WERI-Rb-1 (cell line): ENCODE measurements around the gene KANSL1.

Experiments
- DNase-seq: peaks from one replicate; pipeline ENCODE4 v3.0.0-alpha.2; 2020
- H3K27ac ChIP-seq: fragments of 250-450 bp; sonication (Bioruptor Pico); 2 replicates; pipeline ENCODE4 v1.5.1; 2020; ENCODE audit warnings: mild to moderate bottlenecking, moderate library complexity
- H3K27me3 ChIP-seq: fragments of 250-450 bp; sonication (Bioruptor Pico); 2 replicates; pipeline ENCODE4 v1.5.1; 2021; ENCODE audit warnings: mild to moderate bottlenecking, low read depth, moderate library complexity; ENCODE audit not compliant: insufficient read depth, severe bottlenecking
- H3K36me3 ChIP-seq: fragments of 250-450 bp; sonication (Bioruptor Pico); 2 replicates; pipeline ENCODE4 v1.5.1; 2020; ENCODE audit warnings: mild to moderate bottlenecking, moderate library complexity
- H3K4me3 ChIP-seq: 2 replicates; pipeline ENCODE4 v1.5.1; 2011; ENCODE audit warnings: low read depth, mild to moderate bottlenecking, control low read depth, low read length
- H3K9me3 ChIP-seq: fragments of 250-450 bp; sonication (Bioruptor Pico); 2 replicates; pipeline ENCODE4 v1.5.1; 2021; ENCODE audit warnings: mild to moderate bottlenecking, moderate library complexity; ENCODE audit not compliant: severe bottlenecking
- CTCF ChIP-seq: IDR thresholded peaks from 2 replicates; pipeline ENCODE4 v1.5.1; 2011; ENCODE audit warnings: low read depth, mild to moderate bottlenecking, control low read depth, inconsistent platforms, low read length

Gene KANSL1

GRCh38 chr17:46013127-46013501, 180.1 kb downstream of the KANSL1 start:
- H3K9me3 ChIP-seq, result no peaks in the 10 kb centered on the region
- no peak overlapping the region for H3K4me3 ChIP-seq
- H3K36me3 ChIP-seq, result no peaks in the 10 kb centered on the region
- no peak overlapping the region for H3K27ac ChIP-seq
- TF ChIP-seq CTCF, result no peak
- H3K27me3 ChIP-seq, result no peaks in the 10 kb centered on the region
- DNase-seq, result no peak

- no peaks in the 10 kb centered on the region for H3K27me3 ChIP-seq
- no peak overlapping the region for H3K4me3 ChIP-seq
- H3K36me3 ChIP-seq, result no peaks in the 10 kb centered on the region
- DNase-seq, result no peak
- no peaks in the 10 kb centered on the region for H3K9me3 ChIP-seq
- TF ChIP-seq CTCF, result no peak
- no peak overlapping the region for H3K27ac ChIP-seq
Observed at GRCh38 chr17:46012506-46013079, 180.6 kb downstream of the KANSL1 start.

- Histone ChIP-seq H3K27me3 (no peaks in the 10 kb centered on the region), H3K36me3 (no peaks in the 10 kb centered on the region), H3K9me3 (no peaks in the 10 kb centered on the region), H3K27ac (no peak overlapping the region), H3K4me3 (no peak overlapping the region)
- TF ChIP-seq CTCF, result no peak
- no peak for DNase-seq
Observed at GRCh38 chr17:46011711-46012505, 181.3 kb downstream of the KANSL1 start.

- peak; percentile 86 for TF ChIP-seq CTCF
- Histone ChIP-seq H3K27me3 (no peaks in the 10 kb centered on the region), H3K36me3 (no peaks in the 10 kb centered on the region), H3K9me3 (no peaks in the 10 kb centered on the region), H3K4me3 (no peak overlapping the region), H3K27ac (no peak overlapping the region)
- DNase-seq, result peak; percentile 75
Observed at GRCh38 chr17:46010597-46011186, 182.5 kb downstream of the KANSL1 start.

- H3K27ac ChIP-seq, result no peak overlapping the region
- H3K9me3 ChIP-seq, result no peaks in the 10 kb centered on the region
- no peaks in the 10 kb centered on the region for H3K27me3 ChIP-seq
- no peak for TF ChIP-seq CTCF
- DNase-seq, result no peak
- H3K4me3 ChIP-seq, result no peak overlapping the region
- no peaks in the 10 kb centered on the region for H3K36me3 ChIP-seq
Observed at GRCh38 chr17:46009681-46010596, 183.3 kb downstream of the KANSL1 start.
